Progenitor cell of endocrine pancreas (in vitro differentiated cells): ENCODE measurements around the gene PDZRN4. TPM values are rescaled to one million over a fixed set of nuclear protein-coding genes. Genes with fewer than 3 reads are reported as not detected.
"Not testable (repeated sequence)": the region's sequence is repeated elsewhere in the genome, so short reads cannot be mapped to it uniquely, and the experiment has no call there.

Source experiments
- DNase-seq: peaks from one replicate; pipeline ENCODE4 v3.0.0; 2021; ENCODE audit warnings: low spot score; ENCODE audit not compliant: unreplicated experiment
- H3K27ac Mint-ChIP-seq: 2 replicates; pipeline ENCODE4 v1.8.0; 2021; ENCODE audit warnings: mild to moderate bottlenecking, moderate library complexity, mixed read lengths
- H3K27me3 Mint-ChIP-seq: 2 replicates; pipeline ENCODE4 v1.8.0; 2021; ENCODE audit warnings: mixed read lengths
- H3K36me3 Mint-ChIP-seq: 2 replicates; pipeline ENCODE4 v1.8.0; 2022; ENCODE audit warnings: mixed read lengths; ENCODE audit not compliant: insufficient read depth
- H3K4me1 Mint-ChIP-seq: 2 replicates; pipeline ENCODE4 v1.8.0; 2021; ENCODE audit warnings: low read depth, mixed read lengths
- H3K4me3 Mint-ChIP-seq: 2 replicates; pipeline ENCODE4 v1.8.0; 2021; ENCODE audit warnings: low read depth, mild to moderate bottlenecking, moderate library complexity, mixed read lengths
- H3K9me3 Mint-ChIP-seq: 2 replicates; pipeline ENCODE4 v1.8.0; 2021; ENCODE audit warnings: low read depth, mixed read lengths
- total RNA-seq: library from RNA; stranded (reverse); gene quantifications from 2 replicates; pipeline ENCODE4 v1.2.1, GENCODE V29; 2021
- TF ChIP-seq, protein P1 (sequence below): fragments of 200-600 bp; sonication (generic); IDR thresholded peaks from one replicate; pipeline ENCODE4 v1.5.0; 2021; ENCODE audit warnings: antibody characterized with exemption, mild to moderate bottlenecking; ENCODE audit not compliant: unreplicated experiment

PDZRN4 gene
- total RNA-seq, 1 donor from 2014 or later: 0.12 TPM

DNA sequence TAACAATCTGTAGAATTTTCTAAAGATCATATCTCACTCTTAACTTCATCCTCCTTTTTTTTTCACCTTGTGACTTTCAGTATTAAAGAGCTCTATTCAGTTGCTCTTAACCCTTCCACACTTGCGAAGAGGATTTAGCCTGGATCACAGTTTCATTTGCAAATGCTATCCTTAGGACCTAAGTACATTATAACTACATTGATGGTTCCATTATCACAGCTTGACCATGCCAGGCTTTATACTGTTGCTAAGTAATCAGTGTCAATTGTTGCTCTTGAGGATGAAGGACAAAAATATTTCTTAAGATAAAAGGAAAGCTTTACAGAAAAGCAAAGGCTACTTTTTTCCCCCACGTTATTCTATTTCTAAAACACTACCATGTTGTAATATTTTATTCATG, 122.2 kb downstream of the PDZRN4 start:
- Mint-ChIP-seq H3K27me3 (no peaks in the 10 kb centered on the region), H3K27ac (no peak overlapping the region), H3K4me3 (no peak overlapping the region), H3K36me3 (no peaks in the 10 kb centered on the region), H3K4me1 (no peaks in the 10 kb centered on the region), H3K9me3 (no peaks in the 10 kb centered on the region)
- TF ChIP-seq, protein P1, sequence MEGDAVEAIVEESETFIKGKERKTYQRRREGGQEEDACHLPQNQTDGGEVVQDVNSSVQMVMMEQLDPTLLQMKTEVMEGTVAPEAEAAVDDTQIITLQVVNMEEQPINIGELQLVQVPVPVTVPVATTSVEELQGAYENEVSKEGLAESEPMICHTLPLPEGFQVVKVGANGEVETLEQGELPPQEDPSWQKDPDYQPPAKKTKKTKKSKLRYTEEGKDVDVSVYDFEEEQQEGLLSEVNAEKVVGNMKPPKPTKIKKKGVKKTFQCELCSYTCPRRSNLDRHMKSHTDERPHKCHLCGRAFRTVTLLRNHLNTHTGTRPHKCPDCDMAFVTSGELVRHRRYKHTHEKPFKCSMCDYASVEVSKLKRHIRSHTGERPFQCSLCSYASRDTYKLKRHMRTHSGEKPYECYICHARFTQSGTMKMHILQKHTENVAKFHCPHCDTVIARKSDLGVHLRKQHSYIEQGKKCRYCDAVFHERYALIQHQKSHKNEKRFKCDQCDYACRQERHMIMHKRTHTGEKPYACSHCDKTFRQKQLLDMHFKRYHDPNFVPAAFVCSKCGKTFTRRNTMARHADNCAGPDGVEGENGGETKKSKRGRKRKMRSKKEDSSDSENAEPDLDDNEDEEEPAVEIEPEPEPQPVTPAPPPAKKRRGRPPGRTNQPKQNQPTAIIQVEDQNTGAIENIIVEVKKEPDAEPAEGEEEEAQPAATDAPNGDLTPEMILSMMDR: no peak
- no peak for DNase-seq

DNA sequence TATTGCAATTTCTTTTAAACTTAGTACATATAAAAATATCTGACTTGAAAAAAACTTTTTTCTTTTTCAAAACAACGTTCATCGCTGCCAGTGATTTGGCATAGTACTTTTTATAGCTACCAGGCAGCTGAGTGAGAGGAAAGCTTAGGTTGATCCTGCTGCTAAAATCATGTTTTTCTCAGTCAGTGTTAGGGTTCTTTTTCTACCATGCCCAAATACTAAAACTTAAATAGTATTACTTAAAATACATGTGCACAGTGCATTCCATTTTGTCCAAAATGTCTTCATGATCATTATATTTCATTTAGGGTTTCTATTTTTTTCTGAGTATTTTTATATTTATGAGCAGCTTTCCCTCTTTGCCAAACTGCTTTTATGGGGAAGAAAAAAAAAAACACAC, 123.8 kb downstream of the PDZRN4 start:
- TF ChIP-seq, protein P1: no peak
- H3K36me3 Mint-ChIP-seq: no peaks in the 10 kb centered on the region
- no peak for DNase-seq
- H3K4me1 Mint-ChIP-seq: no peaks in the 10 kb centered on the region
- H3K4me3 Mint-ChIP-seq: no peak overlapping the region
- H3K27me3 Mint-ChIP-seq: no peaks in the 10 kb centered on the region
- no peak overlapping the region for H3K27ac Mint-ChIP-seq
- no peaks in the 10 kb centered on the region for H3K9me3 Mint-ChIP-seq

- not testable (repeated sequence) for H3K27ac Mint-ChIP-seq, H3K27me3 Mint-ChIP-seq, H3K9me3 Mint-ChIP-seq, DNase-seq, H3K36me3 Mint-ChIP-seq, H3K4me3 Mint-ChIP-seq, H3K4me1 Mint-ChIP-seq
Measured at GRCh38 chr12:41312451-41312850, 124.3 kb downstream of the PDZRN4 start.

GRCh38 chr12:41325336-41325735, 137.2 kb downstream of the PDZRN4 start:
- H3K4me1 Mint-ChIP-seq: no peaks in the 10 kb centered on the region

DNA sequence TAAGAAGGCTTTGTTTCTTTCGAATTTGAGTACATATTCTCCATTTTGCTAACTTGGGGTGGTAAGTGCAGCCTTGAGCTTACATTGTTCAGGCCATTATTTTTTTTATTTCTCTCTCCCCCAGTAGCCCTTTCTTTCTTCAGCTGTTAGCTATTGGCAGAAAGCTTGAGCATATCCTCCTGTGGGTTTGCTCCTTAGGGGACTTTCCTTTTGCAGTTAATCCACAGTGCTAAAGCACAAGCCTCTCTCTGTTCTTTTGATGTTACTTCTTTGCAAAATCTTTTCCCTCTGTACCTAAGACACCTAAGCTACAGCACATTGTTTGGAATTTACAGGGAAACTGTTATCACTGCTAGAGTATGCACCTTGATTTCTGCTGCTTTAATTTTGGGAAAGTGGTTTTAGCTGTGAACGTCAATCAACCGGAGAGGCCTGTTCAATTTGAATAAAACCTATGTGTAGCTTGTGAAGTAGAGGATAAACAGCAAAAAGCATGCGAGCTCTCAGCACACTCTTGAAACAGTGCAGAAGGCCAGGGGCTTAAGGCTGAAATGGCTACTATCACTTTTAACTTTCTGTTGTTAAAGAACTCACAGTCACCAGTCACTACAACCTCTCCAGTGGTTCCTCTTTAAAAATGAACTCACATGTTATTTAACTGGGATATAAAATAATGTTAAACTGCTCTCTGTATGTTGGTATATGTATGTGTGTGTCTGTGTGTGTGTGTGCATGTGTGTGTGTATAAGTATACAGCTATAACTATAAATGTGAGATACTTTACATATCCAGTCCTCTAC, 139.2 kb downstream of the PDZRN4 start:
- Mint-ChIP-seq H3K9me3 (no peaks in the 10 kb centered on the region), H3K36me3 (no peaks in the 10 kb centered on the region), H3K27me3 (no peaks in the 10 kb centered on the region), H3K27ac (no peak overlapping the region), H3K4me1 (no peaks in the 10 kb centered on the region), H3K4me3 (no peak overlapping the region)
- no peak for DNase-seq
- TF ChIP-seq, protein P1: no peak

More at GRCh38 chr12:41325336-41325735, 137.2 kb downstream of the PDZRN4 start:
- TF ChIP-seq, protein P1: no peak
- Mint-ChIP-seq H3K4me3 (no peak overlapping the region), H3K9me3 (no peaks in the 10 kb centered on the region), H3K36me3 (no peaks in the 10 kb centered on the region), H3K27ac (no peak overlapping the region), H3K27me3 (no peaks in the 10 kb centered on the region)
- DNase-seq: no peak

- Mint-ChIP-seq H3K36me3 (no peaks in the 10 kb centered on the region), H3K27ac (no peak overlapping the region)
- TF ChIP-seq, protein P1: no peak
Measured at GRCh38 chr12:41333974-41334373, 145.9 kb downstream of the PDZRN4 start.

More at GRCh38 chr12:41333974-41334373, 145.9 kb downstream of the PDZRN4 start:
- no peak for DNase-seq
- Mint-ChIP-seq H3K9me3 (peaks cover 4% of the 10 kb centered on the region), H3K4me3 (no peak overlapping the region), H3K27me3 (no peaks in the 10 kb centered on the region), H3K4me1 (peaks cover 1% of the 10 kb centered on the region)
